Measurements from ENCODE around the gene METTL9.

DNA sequence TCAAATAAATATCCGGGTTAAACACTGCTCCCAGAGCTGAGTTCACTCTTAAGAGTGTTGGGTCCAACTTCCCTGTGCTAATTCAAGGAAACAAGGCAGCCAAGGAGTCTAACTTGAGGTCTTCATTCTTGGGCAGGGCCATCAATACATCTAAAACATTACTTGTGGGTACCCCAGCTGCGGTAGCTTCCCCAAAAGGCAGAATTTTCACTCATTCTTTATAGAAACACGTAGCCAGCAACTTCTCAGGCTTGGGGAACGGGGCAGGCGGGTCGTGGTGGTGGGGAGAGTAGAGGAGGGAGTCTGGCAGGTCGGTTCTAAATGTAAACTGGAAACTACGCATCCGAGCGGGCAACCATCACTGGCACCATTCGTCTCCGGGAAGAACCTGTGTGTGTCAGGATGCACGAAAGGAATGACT, 666 bp upstream of the METTL9 start:
- no peak for TF ChIP-seq POLR2A (IDR thresholded peaks at IDR 0.05)
- TF ChIP-seq, protein P1, sequence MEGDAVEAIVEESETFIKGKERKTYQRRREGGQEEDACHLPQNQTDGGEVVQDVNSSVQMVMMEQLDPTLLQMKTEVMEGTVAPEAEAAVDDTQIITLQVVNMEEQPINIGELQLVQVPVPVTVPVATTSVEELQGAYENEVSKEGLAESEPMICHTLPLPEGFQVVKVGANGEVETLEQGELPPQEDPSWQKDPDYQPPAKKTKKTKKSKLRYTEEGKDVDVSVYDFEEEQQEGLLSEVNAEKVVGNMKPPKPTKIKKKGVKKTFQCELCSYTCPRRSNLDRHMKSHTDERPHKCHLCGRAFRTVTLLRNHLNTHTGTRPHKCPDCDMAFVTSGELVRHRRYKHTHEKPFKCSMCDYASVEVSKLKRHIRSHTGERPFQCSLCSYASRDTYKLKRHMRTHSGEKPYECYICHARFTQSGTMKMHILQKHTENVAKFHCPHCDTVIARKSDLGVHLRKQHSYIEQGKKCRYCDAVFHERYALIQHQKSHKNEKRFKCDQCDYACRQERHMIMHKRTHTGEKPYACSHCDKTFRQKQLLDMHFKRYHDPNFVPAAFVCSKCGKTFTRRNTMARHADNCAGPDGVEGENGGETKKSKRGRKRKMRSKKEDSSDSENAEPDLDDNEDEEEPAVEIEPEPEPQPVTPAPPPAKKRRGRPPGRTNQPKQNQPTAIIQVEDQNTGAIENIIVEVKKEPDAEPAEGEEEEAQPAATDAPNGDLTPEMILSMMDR (IDR thresholded peaks at IDR 0.05), result no peak

Data from Peyer's patch (tissue), 4 donors.